Kidney epithelial cell (primary cell): ENCODE data around the gene ACO1. TPM values are rescaled to one million over a fixed set of nuclear protein-coding genes. Genes with fewer than 3 reads are reported as not detected.

ENCODE experiments used
- DNase-seq: peaks from one replicate; pipeline ENCODE4 v3.0.0-alpha.2; 2010; ENCODE audit warnings: low read depth
- H3K27me3 ChIP-seq: 2 replicates; pipeline ENCODE4 v1.6.0; 2011; ENCODE audit warnings: low read length; ENCODE audit not compliant: control insufficient read depth, insufficient read depth
- H3K36me3 ChIP-seq: 2 replicates; pipeline ENCODE4 v1.5.1; 2011; ENCODE audit warnings: low read length; ENCODE audit not compliant: control insufficient read depth, insufficient read depth
- H3K4me3 ChIP-seq: 2 replicates; pipeline ENCODE4 v1.5.1; 2011; ENCODE audit warnings: low read depth, mild to moderate bottlenecking, control low read depth, low read length
- total RNA-seq: library from RNA; depleted of rRNA; stranded (reverse); fragments of >200 nt; gene quantifications from 2 replicates; pipeline ENCODE4 v1.2.3, GENCODE V29; 2015
- TF ChIP-seq, protein P1 (sequence below): IDR thresholded peaks from 2 replicates; pipeline ENCODE4 v1.5.1; 2011; ENCODE audit warnings: mild to moderate bottlenecking, moderate library complexity, low read length, control low read depth, inconsistent platforms; ENCODE audit not compliant: insufficient read depth, poor library complexity, severe bottlenecking

ACO1 gene
- total RNA-seq, 1 donor from 2014 or later, result 39.1 TPM

GRCh38 chr9:32456564-32456963 lies 72.1 kb downstream of the ACO1 start:
- H3K36me3 ChIP-seq, result peaks cover 1% of the 10 kb centered on the region
- DNase-seq, result no peak
- no peak overlapping the region for H3K4me3 ChIP-seq
- TF ChIP-seq, protein P1, sequence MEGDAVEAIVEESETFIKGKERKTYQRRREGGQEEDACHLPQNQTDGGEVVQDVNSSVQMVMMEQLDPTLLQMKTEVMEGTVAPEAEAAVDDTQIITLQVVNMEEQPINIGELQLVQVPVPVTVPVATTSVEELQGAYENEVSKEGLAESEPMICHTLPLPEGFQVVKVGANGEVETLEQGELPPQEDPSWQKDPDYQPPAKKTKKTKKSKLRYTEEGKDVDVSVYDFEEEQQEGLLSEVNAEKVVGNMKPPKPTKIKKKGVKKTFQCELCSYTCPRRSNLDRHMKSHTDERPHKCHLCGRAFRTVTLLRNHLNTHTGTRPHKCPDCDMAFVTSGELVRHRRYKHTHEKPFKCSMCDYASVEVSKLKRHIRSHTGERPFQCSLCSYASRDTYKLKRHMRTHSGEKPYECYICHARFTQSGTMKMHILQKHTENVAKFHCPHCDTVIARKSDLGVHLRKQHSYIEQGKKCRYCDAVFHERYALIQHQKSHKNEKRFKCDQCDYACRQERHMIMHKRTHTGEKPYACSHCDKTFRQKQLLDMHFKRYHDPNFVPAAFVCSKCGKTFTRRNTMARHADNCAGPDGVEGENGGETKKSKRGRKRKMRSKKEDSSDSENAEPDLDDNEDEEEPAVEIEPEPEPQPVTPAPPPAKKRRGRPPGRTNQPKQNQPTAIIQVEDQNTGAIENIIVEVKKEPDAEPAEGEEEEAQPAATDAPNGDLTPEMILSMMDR, result no peak
- H3K27me3 ChIP-seq, result no peaks in the 10 kb centered on the region

DNA sequence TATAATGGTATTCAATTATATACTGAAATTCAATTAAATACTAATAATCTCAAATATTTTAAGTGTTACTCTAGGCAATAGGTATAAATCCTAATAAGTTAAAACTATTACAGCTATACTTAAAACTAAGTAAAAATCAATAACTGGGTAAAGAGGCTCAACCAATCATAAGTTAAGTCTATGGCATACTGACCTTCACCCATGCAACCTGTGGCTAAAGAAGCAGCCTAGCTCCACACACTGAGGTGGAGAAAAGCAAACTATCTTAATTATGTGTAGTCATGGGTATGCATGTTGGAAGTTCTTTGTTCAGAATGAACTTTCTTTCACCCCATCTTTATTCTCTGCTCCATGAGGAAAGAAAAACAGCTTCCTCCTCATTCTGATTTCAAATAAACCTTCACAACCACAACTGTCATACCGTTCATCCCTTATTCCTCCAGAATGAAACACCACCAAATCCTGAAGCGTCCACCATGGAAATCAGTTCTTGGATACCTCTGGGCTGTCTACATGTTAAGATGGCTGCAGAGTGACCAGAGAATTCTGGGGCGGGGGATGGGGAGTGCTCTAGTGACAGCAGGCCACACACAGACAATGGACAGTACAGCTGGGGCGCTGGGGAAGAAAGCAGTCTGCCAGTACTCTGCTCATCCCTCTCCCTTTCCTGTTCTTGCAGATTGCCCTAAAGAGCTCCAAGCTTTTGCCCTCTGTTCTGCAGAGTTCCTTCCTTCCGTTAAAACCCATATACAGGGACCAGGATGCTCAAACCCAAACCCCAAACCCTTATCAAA lies 79.3 kb downstream of the ACO1 start:
- TF ChIP-seq, protein P1, result no peak
- no peak overlapping the region for H3K4me3 ChIP-seq
- H3K36me3 ChIP-seq, result no peaks in the 10 kb centered on the region
- H3K27me3 ChIP-seq, result no peaks in the 10 kb centered on the region
- no peak for DNase-seq

- H3K27me3 ChIP-seq, result no peaks in the 10 kb centered on the region
- no peak for DNase-seq
- TF ChIP-seq, protein P1, result no peak
- H3K36me3 ChIP-seq, result no peaks in the 10 kb centered on the region
- H3K4me3 ChIP-seq, result no peak overlapping the region
These were observed 84.3 kb downstream of the ACO1 start for GRCh38 chr9:32468740-32469139.

GRCh38 chr9:32472344-32472743 lies 87.9 kb downstream of the ACO1 start:
- H3K36me3 ChIP-seq, result peaks cover 4% of the 10 kb centered on the region
- TF ChIP-seq, protein P1, result no peak
- no peaks in the 10 kb centered on the region for H3K27me3 ChIP-seq
- no peak overlapping the region for H3K4me3 ChIP-seq
- DNase-seq, result no peak

DNA sequence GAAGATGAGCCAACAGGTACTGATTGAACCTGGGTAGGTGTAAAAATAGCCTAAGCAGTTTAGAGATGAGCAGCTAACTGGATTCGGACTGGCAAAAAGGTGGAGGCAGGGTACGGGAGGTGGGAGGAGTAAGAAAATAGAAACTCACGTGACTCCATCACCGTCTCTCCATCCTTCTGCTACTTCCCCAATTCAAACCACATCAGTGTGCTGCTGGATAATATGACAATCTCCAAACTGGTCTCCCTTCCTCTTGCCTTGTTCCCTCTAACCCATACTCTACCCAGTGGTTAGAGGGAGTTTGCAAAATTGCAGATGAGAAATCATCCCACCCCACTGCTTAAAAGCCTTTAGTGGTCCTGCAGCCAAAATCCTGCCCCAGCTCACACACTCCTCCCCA lies 98.9 kb downstream of the ACO1 start:
- TF ChIP-seq, protein P1, result no peak
- no peaks in the 10 kb centered on the region for H3K27me3 ChIP-seq
- no peak for DNase-seq
- H3K4me3 ChIP-seq, result no peak overlapping the region
- H3K36me3 ChIP-seq, result peaks cover 1% of the 10 kb centered on the region
